KBM-7 (cell line): Measurements from ENCODE around the gene SPSB4.

Source experiments
- DNase-seq: peaks from one replicate; pipeline ENCODE4 v3.0.0-alpha.2; 2015
- in situ Hi-C: fragments of 300-500 bp; cut with MboI; formaldehyde crosslinking; loops from 2 replicates; pipeline ENCODE4 v1.14.3; 2020; ENCODE audit warnings: low sequenced_read_pairs, low pct_unique_long_range_greater_than_20kb, mixed read lengths

The SPSB4 gene

DNA sequence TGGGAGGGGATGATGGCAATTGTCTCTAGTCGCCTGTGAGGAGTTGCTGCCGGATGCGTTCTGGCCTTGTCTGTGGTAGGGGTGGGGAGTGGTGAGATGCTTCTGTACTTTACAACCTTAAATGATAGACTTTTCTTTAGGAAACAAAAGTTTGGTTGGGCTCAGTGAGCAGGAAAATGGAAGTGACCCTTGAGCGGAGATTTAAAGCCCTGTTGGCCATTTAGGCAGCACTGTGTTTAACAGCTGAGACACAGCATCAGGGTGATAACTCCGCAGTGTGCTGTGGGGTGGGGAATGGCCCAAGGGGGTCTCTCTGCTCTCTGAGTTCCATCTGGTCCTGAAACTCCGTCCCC is 36.6 kb downstream of the SPSB4 start:
- DNase-seq: no peak
- in situ Hi-C loops: no loop called here

- no peak for DNase-seq
- in situ Hi-C loops: no loop called here
These were observed 38.4 kb downstream of the SPSB4 start for GRCh38 chr3:141089339-141090152.

GRCh38 chr3:141091426-141091825 is 40.3 kb downstream of the SPSB4 start:
- DNase-seq: no peak
- in situ Hi-C loops: no loop called here

DNA sequence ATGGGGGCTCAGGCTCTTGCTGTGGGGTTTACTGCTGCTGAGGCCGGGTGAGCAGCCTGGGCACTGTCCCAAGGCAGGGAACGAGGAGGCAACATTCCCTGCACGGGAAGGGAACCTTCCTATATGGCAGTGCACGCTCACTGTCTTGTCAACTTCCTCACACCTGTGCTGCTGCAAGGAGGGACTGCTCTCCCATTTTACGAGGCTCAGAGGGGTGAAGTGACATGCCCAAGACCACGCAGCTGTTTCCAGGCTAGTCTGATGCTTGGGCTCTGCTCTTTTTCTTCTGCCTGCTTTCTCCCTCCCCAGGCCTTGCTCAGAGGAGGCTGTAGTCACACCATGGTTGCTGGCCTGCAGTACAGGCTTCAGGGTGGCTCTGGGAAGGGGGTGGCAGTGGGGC is 41.5 kb downstream of the SPSB4 start:
- in situ Hi-C loops: no loop called here
- no peak for DNase-seq

DNA sequence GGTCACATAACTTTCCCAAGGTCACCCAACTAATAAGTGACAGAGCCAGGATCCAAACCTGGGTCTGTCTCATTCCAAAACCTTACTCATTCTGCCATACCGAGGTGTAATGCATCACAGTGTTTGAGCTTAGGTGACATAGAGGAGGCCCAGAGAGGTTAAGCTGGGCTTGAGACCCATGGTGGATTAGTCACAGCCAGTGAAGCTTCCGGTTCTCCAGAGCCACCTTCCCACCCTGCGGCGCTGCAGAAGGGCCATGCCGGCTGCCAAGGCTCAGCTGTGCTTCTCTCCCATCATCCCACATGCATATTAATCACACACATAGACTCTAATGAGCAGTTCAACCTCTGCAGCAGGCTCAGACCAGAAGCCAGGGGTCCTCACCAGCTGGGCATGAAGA is 42.2 kb downstream of the SPSB4 start:
- in situ Hi-C loops: no loop called here
- no peak for DNase-seq

DNA sequence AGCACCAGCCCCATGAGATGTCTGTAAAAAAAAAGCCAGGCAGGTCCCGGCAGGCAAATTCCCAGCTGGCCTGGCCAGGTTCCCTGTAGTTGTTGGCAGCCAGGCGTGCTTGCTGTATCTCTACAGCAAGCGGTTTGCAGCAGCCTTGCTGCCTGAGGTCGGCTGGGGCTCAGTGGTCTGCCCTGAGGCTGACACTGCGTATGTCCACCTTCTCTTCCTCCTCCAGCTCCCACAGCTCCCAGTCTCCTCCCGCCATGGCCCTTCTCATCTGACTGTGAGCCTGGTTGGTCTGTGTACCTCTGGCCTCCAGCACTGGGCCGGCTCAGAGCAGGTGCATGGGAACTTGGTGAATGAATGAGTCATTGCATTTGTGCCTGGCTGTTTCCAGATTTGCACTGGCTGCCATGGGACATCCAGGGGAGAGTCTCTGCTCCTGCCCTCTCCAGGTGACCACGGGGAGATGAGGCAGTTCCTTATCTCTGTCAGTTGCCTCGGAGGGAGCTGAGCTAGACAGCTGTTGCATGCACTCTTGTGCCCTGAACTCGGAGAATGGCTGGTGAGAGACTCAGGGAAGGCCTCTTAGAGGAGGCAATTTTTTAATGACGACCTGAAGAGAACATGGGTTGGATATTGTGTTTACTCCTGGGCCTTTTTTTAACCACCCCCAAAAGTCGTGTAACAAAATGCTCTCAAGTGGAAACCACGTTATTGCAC is 43.0 kb downstream of the SPSB4 start:
- DNase-seq: no peak
- in situ Hi-C loops: no loop called here

DNA sequence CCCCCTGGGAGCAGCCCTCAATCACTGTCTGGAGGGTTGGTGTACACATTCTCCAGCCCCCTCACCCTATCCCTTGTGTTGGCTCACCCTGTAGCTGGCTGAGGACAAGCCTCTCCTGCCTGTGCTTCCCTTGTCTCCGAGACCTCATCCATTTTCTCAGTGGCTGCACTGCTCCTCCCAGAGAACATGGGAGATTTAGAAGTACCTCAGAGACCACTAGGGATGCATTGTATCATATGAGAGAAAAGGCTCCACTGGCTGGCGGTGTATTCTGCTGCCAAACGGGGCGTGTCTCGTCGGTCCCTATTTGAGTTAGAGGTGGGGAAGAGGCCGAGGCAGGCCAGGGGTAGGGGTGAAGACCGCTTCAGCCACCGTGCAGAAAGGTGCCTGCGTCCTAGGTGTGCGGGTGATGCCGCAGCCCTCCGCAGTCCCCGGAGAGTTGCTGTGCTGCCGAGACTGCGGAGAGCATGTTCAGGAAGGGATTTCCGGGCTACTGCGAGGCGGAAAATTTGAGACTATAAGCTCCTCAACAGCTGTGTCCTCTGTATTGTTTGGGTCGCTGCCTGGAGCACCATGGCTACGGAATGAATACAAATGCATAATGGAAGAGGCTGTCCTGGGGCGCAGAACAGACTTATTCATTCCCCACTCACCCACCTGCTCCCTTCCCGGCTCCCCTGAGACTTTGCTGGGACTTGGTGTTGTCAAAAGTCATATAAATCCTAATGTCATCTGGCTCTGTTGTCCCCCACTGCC is 43.8 kb downstream of the SPSB4 start:
- no peak for DNase-seq

DNA sequence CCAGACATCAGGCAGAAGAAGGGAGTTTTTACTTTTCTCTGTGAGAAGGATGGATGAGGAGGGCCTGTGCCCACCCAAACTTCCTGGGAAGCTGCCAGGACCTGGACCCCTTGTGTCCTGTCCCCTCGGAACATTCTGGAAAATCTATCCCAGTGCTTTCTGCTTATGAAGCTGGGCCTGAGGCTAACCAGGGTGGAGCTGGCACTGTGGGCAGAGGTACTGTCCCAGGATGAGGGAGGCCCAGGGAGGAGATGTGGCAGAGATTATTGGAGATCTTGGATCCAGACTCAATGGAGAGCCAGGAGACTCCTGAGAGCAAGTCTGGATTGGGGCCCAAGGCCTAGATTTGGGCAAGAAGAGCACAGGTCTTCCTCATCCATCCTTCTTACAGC is 44.4 kb downstream of the SPSB4 start:
- no peak for DNase-seq
- in situ Hi-C loops: no loop called here

More for the DNA sequence above, 43.8 kb downstream of the SPSB4 start:
- in situ Hi-C loops: no loop called here

DNA sequence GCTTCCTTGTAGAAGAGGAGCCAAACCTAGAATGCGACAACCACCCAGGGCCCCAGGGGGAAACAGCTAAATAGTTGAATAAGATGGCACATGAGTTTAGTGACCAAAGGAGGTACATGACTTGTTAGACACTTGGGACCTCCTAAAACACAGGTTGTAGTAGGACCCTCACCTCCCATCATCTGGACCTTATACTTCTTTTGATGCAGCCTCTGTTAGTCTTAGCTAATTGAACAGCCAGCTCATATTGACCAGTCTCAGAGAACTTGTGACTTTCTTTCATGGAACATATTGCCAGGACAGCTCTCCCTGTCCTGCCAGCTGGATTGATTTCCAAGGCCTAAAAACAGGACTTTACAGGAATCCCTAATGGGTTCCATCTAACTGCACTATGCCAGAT is 45.0 kb downstream of the SPSB4 start:
- DNase-seq: no peak
- in situ Hi-C loops: no loop called here

DNA sequence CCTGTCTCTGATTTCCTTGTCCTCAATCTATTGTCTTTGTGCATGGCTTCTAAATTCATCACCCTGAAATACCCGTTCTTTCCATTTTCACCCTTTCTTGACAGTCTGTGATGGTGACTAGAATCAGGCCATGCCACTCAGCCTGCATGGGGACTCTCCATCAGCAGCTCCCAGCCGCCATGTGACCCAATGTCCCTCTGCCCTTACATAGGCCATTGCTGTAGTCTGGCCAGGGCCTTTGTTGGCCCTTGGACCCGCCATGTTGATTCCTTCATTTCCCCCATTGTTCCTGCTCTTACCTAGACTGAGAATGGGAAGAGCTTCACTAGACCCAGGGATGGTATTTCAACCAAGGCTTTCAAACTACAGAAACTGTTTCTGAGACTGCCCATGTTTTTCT is 45.8 kb downstream of the SPSB4 start:
- in situ Hi-C loops: no loop called here
- no peak for DNase-seq

DNA sequence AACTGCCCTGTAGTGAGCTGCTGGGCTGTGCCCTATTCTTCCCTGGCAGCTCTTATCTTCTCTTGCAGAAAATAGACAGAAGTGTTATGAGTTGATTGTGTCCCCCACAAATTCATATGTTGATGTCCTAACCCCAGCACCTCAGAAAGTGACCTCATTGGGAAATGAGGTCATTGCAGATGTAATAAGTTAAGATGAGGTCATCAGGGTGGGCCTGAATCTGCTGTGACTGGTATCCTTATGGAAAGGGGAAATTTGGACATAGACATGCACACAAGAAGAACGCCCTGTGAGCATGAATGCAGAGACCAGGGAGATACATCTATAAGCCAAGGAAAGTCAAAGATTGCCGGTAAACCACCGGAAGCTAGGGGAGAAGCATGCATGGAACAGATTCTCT is 49.0 kb downstream of the SPSB4 start:
- DNase-seq: no peak
- in situ Hi-C loops: loop anchor here (25.0 kb wide), 1 partner anchor 88 kb away; no protein-coding TSS in a partner anchor

DNA sequence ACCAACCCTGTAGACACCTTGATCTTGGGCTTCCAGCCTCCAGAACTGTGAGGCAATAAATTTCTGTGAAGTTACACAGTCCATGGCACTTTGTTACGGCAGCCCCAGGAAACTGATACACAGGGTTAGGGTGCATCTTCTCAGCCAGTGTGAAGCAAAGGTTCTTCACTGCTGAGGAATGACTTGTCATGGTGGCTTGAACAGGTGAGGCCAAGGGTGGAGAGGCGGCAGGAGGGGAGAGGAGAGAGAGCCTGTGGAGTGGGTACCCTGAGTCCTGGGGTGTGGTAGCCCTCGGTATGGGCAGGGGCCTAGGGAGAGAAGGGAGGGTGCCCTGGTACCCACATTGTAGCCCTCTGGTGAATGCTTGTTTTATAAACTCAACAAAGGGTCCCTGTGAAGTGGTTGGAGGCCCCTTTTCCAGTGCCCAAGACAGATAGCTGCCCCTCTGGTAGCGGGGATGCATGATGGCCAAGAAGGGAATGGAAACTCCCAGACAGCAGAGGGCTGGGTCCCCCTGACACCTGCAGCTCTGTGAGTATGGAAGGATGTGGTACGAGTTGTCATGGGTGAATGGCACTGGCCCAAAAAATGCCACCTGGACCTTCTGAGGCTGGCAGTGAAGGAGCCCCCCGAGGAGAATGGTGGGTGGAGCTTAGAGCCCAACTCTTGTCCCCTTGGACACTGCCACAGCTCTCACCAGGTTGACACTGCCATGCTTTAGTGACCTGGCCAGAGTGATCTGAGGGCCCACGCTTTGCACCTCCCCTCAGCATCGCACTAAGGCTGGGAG is 49.6 kb downstream of the SPSB4 start:
- in situ Hi-C loops: loop anchor here (25.0 kb wide), 1 partner anchor 88 kb away; no protein-coding TSS in a partner anchor
- no peak for DNase-seq

DNA sequence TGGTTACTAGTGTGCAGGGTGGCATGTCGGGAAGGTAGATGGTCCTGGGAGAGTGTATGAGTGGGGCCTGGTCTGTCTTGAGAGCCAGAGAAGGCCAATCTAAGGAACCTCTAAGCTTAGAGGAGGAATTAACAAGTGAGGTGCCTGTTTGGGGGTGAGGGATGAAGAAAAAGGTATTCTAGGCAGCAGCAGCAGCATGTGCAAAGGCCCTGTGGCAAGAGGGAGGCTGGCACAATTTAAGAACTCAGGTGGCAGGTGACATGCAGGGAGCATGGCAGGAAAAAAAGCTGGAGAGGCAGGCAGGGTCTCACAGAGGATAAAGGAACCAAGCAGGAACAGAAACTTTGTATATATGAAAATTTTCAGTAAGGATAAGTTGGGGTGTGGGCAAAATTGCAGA is 51.2 kb downstream of the SPSB4 start:
- no peak for DNase-seq
- in situ Hi-C loops: loop anchor here (25.0 kb wide), 1 partner anchor 90 kb away; no protein-coding TSS in a partner anchor

- DNase-seq: no peak
- in situ Hi-C loops: loop anchor here (25.0 kb wide), 1 partner anchor 91 kb away; no protein-coding TSS in a partner anchor
These were observed 51.9 kb downstream of the SPSB4 start for GRCh38 chr3:141103067-141103466.

- in situ Hi-C loops: loop anchor here (25.0 kb wide), 1 partner anchor 91 kb away; no protein-coding TSS in a partner anchor
- no peak for DNase-seq
These were observed 52.4 kb downstream of the SPSB4 start for GRCh38 chr3:141103503-141103902.

DNA sequence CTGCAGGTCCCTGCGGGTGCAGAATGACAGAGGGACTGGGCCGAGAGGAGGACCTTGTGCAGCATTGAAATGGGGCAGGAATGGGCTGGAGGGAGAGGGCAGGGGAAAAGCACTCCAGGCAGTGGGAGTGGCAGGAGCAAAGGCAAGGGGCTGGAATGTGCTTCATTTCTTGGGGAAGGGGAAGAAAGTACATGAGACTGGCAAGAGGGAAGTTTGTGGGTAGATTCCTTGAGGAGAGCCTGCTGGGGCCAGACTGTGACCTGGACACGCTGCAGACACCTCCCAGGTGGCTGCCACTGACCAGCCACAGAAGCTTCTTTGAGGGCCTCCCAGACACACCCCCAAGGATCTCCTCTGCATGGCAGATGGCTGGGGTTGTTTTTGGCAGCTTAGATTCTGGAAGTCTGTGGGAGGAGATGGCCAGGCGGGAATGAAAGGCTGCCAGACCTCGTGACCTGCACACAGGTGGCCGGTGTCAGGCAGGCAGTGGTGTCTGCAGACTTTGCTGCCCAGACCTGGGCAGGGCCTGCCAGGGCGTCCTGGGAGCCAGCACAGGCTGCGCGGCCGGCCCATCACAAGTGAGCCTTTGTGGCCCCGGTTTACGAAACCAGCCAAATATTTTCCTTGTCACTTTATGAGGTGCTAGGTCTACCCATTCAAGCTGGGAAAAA is 53.1 kb downstream of the SPSB4 start:
- in situ Hi-C loops: loop anchor here (25.0 kb wide), 1 partner anchor 92 kb away; no protein-coding TSS in a partner anchor
- no peak for DNase-seq

GRCh38 chr3:141105828-141106628 is 54.9 kb downstream of the SPSB4 start:
- peak; percentile 71 for DNase-seq
- in situ Hi-C loops: loop anchor here (25.0 kb wide), 1 partner anchor 94 kb away; no protein-coding TSS in a partner anchor

DNA sequence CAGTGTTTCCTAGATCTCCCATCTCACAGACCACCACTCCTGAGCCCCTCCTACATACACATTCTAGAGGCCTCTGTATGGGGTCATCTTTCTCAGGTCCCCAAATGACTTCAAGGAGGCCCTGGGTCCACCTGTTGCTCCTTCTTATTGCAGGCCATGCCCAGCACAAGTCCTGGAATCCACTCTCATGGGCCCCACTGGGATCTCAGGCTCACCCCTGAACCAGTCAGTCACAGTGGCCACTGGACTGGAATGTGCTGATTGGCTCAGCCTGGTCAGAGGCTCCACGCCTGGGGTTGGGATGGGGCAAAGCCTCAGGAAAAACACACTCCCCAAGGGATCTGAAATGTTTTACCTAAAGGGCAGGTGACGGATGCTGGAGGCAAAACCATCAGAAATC is 55.7 kb downstream of the SPSB4 start:
- in situ Hi-C loops: loop anchor here (25.0 kb wide), 1 partner anchor 95 kb away; no protein-coding TSS in a partner anchor
- no peak for DNase-seq
